ES-I3 (cell line): ENCODE measurements around the gene NAA25.
"Not testable (repeated sequence)": the region's sequence is repeated elsewhere in the genome, so short reads cannot be mapped to it uniquely, and the experiment has no call there.

Experiments used
- H3K36me3 ChIP-seq: 2 replicates; pipeline ENCODE4 v1.6.1; 2013; ENCODE audit warnings: mild to moderate bottlenecking, low read length, control low read depth, moderate library complexity; ENCODE audit not compliant: insufficient read depth
- H3K4me1 ChIP-seq: 2 replicates; pipeline ENCODE4 v1.6.1; 2013; ENCODE audit warnings: mild to moderate bottlenecking, control low read depth, low read length; ENCODE audit not compliant: insufficient read depth
- H3K9ac ChIP-seq: 2 replicates; pipeline ENCODE4 v1.6.1; 2013; ENCODE audit warnings: low read depth, mild to moderate bottlenecking, low read length, moderate library complexity
- H3K9me3 ChIP-seq: 2 replicates; pipeline ENCODE4 v1.6.1; 2013; ENCODE audit warnings: mild to moderate bottlenecking, low read length, moderate library complexity; ENCODE audit not compliant: control insufficient read depth, insufficient read depth

The NAA25 gene

GRCh38 chr12:112105891-112106290, 2.7 kb downstream of the NAA25 start:
- Histone ChIP-seq H3K36me3 (peaks cover 10% of the 10 kb centered on the region), H3K9ac (no peak overlapping the region)

DNA sequence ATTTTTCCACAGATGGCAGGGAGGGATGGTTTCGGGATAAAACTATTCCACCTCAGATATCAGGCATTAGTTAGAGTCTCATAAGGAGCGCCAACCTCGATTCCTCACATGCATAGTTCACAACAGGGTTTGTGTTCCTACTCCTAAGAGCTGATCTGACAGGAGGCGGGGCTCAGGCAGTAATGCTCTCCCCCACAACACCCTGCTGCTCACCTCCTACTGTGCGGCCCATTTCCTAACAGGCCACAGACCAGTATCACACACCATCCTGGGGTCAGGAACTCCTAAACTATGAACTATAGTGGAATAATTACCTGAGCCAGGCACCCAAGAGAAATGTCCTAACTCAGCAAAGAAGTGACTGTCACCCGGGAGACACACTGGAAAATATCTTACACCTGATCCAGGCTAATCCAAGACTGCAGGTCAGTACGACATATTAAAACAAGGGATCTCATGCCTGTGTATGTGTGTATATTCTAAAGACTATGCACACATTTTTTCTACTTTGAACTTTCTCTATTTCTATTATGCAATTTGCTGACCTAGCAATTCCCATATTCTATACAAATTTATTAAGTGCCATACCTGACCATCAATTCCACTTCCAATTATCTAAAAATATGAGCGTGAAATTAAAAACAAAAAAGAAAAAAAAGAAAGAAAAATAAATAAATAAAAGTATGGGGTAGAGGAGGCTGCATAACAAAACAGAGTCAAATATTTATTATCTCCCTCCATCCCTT, 4.7 kb downstream of the NAA25 start:
- Histone ChIP-seq H3K4me1 (peaks cover 30% of the 10 kb centered on the region), H3K9ac (no peak overlapping the region), H3K36me3 (peaks cover 12% of the 10 kb centered on the region), H3K9me3 (no peaks in the 10 kb centered on the region)

More at GRCh38 chr12:112105891-112106290, 2.7 kb downstream of the NAA25 start:
- H3K4me1 ChIP-seq = peaks cover 34% of the 10 kb centered on the region
- H3K9me3 ChIP-seq = no peaks in the 10 kb centered on the region

DNA sequence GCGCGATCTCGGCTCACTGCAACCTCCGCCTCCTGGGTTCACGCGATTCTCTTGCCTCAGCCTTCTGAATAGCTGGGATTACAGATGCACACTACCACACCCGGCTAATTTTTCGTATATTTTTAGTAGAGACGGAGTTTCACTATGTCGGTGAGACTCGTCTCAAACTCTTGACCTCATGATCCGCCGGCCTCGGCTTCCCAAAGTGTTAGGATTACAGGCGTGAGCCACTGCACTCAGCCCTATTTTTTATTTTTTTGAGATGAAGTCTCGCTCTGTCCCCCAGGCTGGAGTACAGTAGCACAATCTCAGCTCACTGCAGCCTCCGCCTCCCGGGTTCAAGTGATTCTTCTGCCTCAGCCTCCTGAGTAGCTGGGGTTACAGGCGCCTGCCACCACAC, 5.8 kb downstream of the NAA25 start:
- H3K9ac ChIP-seq, H3K9me3 ChIP-seq: not testable (repeated sequence)
- Histone ChIP-seq H3K4me1 (peaks cover 30% of the 10 kb centered on the region), H3K36me3 (peaks cover 20% of the 10 kb centered on the region)

- Histone ChIP-seq H3K9ac (no peak overlapping the region), H3K36me3 (peaks cover 20% of the 10 kb centered on the region)
Measured at GRCh38 chr12:112102127-112102526, 6.5 kb downstream of the NAA25 start.

GRCh38 chr12:112100500-112100899, 8.1 kb downstream of the NAA25 start:
- not testable (repeated sequence) for H3K9me3 ChIP-seq, H3K9ac ChIP-seq
- Histone ChIP-seq H3K4me1 (peaks cover 13% of the 10 kb centered on the region), H3K36me3 (peaks cover 19% of the 10 kb centered on the region)

More at GRCh38 chr12:112102127-112102526, 6.5 kb downstream of the NAA25 start:
- H3K4me1 ChIP-seq = peaks cover 27% of the 10 kb centered on the region
- H3K9me3 ChIP-seq = no peaks in the 10 kb centered on the region

- Histone ChIP-seq H3K9me3 (no peaks in the 10 kb centered on the region), H3K9ac (no peak overlapping the region), H3K36me3 (peaks cover 15% of the 10 kb centered on the region)
Measured at GRCh38 chr12:112097641-112098040, 10.9 kb downstream of the NAA25 start.

DNA sequence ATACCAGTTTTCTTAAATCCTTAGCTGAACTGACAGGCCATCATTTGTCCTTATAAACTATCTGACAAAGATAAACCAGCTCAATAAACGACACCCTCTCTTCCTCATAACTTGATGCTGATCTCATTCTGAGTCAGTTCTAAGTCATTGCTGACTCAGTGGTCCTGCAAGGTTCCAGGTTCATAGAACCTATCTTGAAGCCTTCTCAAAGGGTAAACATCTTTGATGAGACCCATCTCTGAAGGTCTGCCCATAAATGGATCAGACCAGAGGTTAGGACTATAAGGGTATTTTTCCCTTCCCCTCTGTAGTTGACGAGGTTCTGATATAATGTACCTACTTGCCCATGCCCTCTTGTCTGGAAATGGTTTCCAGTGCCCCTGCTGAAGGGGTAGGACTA, 11.9 kb downstream of the NAA25 start:
- Histone ChIP-seq H3K9me3 (no peaks in the 10 kb centered on the region), H3K36me3 (peaks cover 16% of the 10 kb centered on the region), H3K9ac (no peak overlapping the region), H3K4me1 (no peaks in the 10 kb centered on the region)

More at GRCh38 chr12:112097641-112098040, 10.9 kb downstream of the NAA25 start:
- no peaks in the 10 kb centered on the region for H3K4me1 ChIP-seq

- peaks cover 16% of the 10 kb centered on the region for H3K36me3 ChIP-seq
- no peaks in the 10 kb centered on the region for H3K4me1 ChIP-seq
- no peak overlapping the region for H3K9ac ChIP-seq
Measured at GRCh38 chr12:112096070-112096469, 12.5 kb downstream of the NAA25 start.

DNA sequence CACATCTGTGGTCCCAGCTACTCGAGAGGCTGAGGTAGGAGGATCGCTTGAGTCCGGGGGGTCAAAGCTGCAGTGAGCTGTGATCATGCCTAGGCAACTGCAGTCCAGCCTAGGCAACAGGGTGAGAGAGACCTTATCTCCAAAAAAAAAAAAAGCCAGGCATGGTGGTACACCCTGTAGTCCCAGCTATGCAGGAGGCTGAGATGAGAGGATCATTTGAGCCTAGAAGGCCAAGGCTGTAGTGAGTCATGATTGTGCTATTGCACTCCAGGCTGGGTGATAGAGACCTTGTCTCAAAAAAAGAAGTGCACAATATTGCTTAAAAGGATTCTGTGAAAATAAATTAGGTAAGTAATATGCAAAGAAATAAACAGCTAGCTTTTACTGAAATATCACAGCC, 17.0 kb downstream of the NAA25 start:
- Histone ChIP-seq H3K9me3 (no peaks in the 10 kb centered on the region), H3K4me1 (no peaks in the 10 kb centered on the region), H3K36me3 (peaks cover 10% of the 10 kb centered on the region), H3K9ac (no peak overlapping the region)

More at GRCh38 chr12:112096070-112096469, 12.5 kb downstream of the NAA25 start:
- no peaks in the 10 kb centered on the region for H3K9me3 ChIP-seq

GRCh38 chr12:112087851-112088250, 20.7 kb downstream of the NAA25 start:
- Histone ChIP-seq H3K36me3 (peaks cover 13% of the 10 kb centered on the region), H3K9me3 (no peaks in the 10 kb centered on the region), H3K9ac (no peak overlapping the region), H3K4me1 (peaks cover 6% of the 10 kb centered on the region; the same call in 1 of the 2 replicates)

GRCh38 chr12:112087055-112087850, 21.3 kb downstream of the NAA25 start:
- no peaks in the 10 kb centered on the region for H3K9me3 ChIP-seq
- peaks cover 6% of the 10 kb centered on the region; the same call in 1 of the 2 replicates for H3K4me1 ChIP-seq
- H3K9ac ChIP-seq = no peak overlapping the region
- H3K36me3 ChIP-seq = peaks cover 13% of the 10 kb centered on the region

GRCh38 chr12:112066566-112066965, 42.0 kb downstream of the NAA25 start:
- Histone ChIP-seq H3K4me1 (no peaks in the 10 kb centered on the region), H3K36me3 (peaks cover 37% of the 10 kb centered on the region), H3K9ac (no peak overlapping the region)

GRCh38 chr12:112063273-112063672, 45.3 kb downstream of the NAA25 start:
- Histone ChIP-seq H3K36me3 (peaks cover 39% of the 10 kb centered on the region), H3K9me3 (no peaks in the 10 kb centered on the region), H3K9ac (no peak overlapping the region), H3K4me1 (no peaks in the 10 kb centered on the region)

More at GRCh38 chr12:112066566-112066965, 42.0 kb downstream of the NAA25 start:
- no peaks in the 10 kb centered on the region for H3K9me3 ChIP-seq

- no peaks in the 10 kb centered on the region for H3K9me3 ChIP-seq
- H3K9ac ChIP-seq = no peak overlapping the region
- no peaks in the 10 kb centered on the region for H3K4me1 ChIP-seq
- peaks cover 28% of the 10 kb centered on the region for H3K36me3 ChIP-seq
Measured at GRCh38 chr12:112061137-112061536, 47.4 kb downstream of the NAA25 start.

GRCh38 chr12:112049351-112049750, 59.2 kb downstream of the NAA25 start:
- no peak overlapping the region for H3K9ac ChIP-seq
- no peaks in the 10 kb centered on the region for H3K4me1 ChIP-seq
- peaks cover 42% of the 10 kb centered on the region for H3K36me3 ChIP-seq
- no peaks in the 10 kb centered on the region for H3K9me3 ChIP-seq
